ENCODE data around the gene CEACAM19. TPM values are rescaled to one million over a fixed set of nuclear protein-coding genes. Genes with fewer than 3 reads are reported as not detected.
"Not testable (repeated sequence)": the region's sequence is repeated elsewhere in the genome, so short reads cannot be mapped to it uniquely, and the experiment has no call there.

CEACAM19 gene
- total and polyA plus RNA-seq, 8 donors = 2.4 to 27.7 (median 5.3) TPM

GRCh38 chr19:44719262-44719701, 48.0 kb downstream of the CEACAM19 start:
- H3K27me3 ChIP-seq = no peaks in the 10 kb centered on the region
- peak overlapping the region in 3 of 4 donors; percentile 83 to 92 (median 90) for H3K27ac ChIP-seq
- 33 to 35% methylated on average over 7 to 8 of the region's 8 CpGs for WGBS, 2 donors
- no peaks in the 10 kb centered on the region for H3K9me3 ChIP-seq
- H3K4me1 ChIP-seq = peaks cover 12 to 23% (median 18%) of the 10 kb centered on the region in 3 donors
- H3K4me3 ChIP-seq = peak overlapping the region in 1 of 4 donors; percentile 37
- ATAC-seq = peak in 1 of 4 donors; percentile 2
- no peak for FAIRE-seq
- no peak for DNase-seq
- no peak for TF ChIP-seq CTCF (IDR thresholded peaks at IDR 0.05)
- H3K36me3 ChIP-seq = no peaks in the 10 kb centered on the region
- intact Hi-C loops (cut with DNase I) = no loop called here

- not testable (repeated sequence) for H3K27ac ChIP-seq, H3K4me3 ChIP-seq, DNase-seq, FAIRE-seq, H3K9me3 ChIP-seq, H3K27me3 ChIP-seq, H3K36me3 ChIP-seq, ATAC-seq
- 93% methylated on average over 9 of the region's 9 CpGs for WGBS, 2 donors
- H3K4me1 ChIP-seq = peaks cover 20 to 24% (median 24%) of the 10 kb centered on the region in 3 donors
- intact Hi-C loops (cut with DNase I) = loop anchor here in 1 of 3 donors (5.0 kb wide), 1 partner anchor 47 kb away; no protein-coding TSS in a partner anchor
Observed at GRCh38 chr19:44720396-44720795, 49.1 kb downstream of the CEACAM19 start.

- H3K27me3 ChIP-seq = no peaks in the 10 kb centered on the region
- no peak for FAIRE-seq
- 79 to 81% methylated on average over 6 of the region's 6 CpGs for WGBS, 2 donors
- H3K9me3 ChIP-seq = no peaks in the 10 kb centered on the region
- no peak for TF ChIP-seq CTCF (IDR thresholded peaks at IDR 0.05)
- no peak for ATAC-seq
- no peak overlapping the region for H3K27ac ChIP-seq
- peaks cover 23 to 29% (median 24%) of the 10 kb centered on the region in 3 donors for H3K4me1 ChIP-seq
- H3K36me3 ChIP-seq = no peaks in the 10 kb centered on the region
- intact Hi-C loops (cut with DNase I) = loop anchor here in 1 of 3 donors (5.0 kb wide), 1 partner anchor 46 kb away; no protein-coding TSS in a partner anchor
- no peak overlapping the region for H3K4me3 ChIP-seq
- no peak for DNase-seq
Observed at GRCh38 chr19:44720945-44721344, 49.7 kb downstream of the CEACAM19 start.

- 89 to 93% methylated on average over 5 of the region's 5 CpGs for WGBS, 2 donors
- H3K4me1 ChIP-seq = peaks cover 23 to 32% (median 24%) of the 10 kb centered on the region in 3 donors
- not testable (repeated sequence) for FAIRE-seq, H3K36me3 ChIP-seq, ATAC-seq, H3K27ac ChIP-seq, H3K9me3 ChIP-seq, H3K27me3 ChIP-seq, DNase-seq, H3K4me3 ChIP-seq
- intact Hi-C loops (cut with DNase I) = loop anchor here in 1 of 3 donors (5.0 kb wide), 1 partner anchor 46 kb away; no protein-coding TSS in a partner anchor
Observed at GRCh38 chr19:44721369-44721768, 50.1 kb downstream of the CEACAM19 start.

- intact Hi-C loops (cut with DNase I) = loop anchor here in 2 of 3 donors (2.0 to 5.0 kb wide), 2 partner anchors 45 to 50 kb away; no protein-coding TSS in a partner anchor
- peaks cover 21 to 32% (median 23%) of the 10 kb centered on the region in 3 donors for H3K4me1 ChIP-seq
- no peak overlapping the region for H3K4me3 ChIP-seq
- H3K36me3 ChIP-seq = no peaks in the 10 kb centered on the region
- no peak for TF ChIP-seq CTCF (IDR thresholded peaks at IDR 0.05)
- no peak for ATAC-seq
- FAIRE-seq = no peak
- H3K9me3 ChIP-seq = no peaks in the 10 kb centered on the region
- H3K27me3 ChIP-seq = no peaks in the 10 kb centered on the region
- peak in 1 of 6 donors; percentile 58 for DNase-seq
- WGBS, 2 donors = 71 to 74% methylated on average over 21 of the region's 21 CpGs
- peak overlapping the region in 1 of 4 donors; percentile 3 for H3K27ac ChIP-seq
Observed at GRCh38 chr19:44722131-44723121, 51.1 kb downstream of the CEACAM19 start.
